ENCODE results near the gene RXRB.

- TF ChIP-seq POLR2A (IDR thresholded peaks at IDR 0.05; ENCODE audit: low read depth, low read length) (no peak), TAF1 (IDR thresholded peaks at IDR 0.05; ENCODE audit: low read depth, low read length) (no peak)
These were observed 15.3 kb downstream of the RXRB start for GRCh38 chr6:33185190-33185589.
